Measurements from ENCODE around the gene ATRAID. TPM values are rescaled to one million over a fixed set of nuclear protein-coding genes. Genes with fewer than 3 reads are reported as not detected.

Gene ATRAID
- total and polyA plus RNA-seq, 2 donors (not counting 3 experiments of a cell fraction or from before 2014, with no cell fraction given), result 84.3 to 283 TPM

DNA sequence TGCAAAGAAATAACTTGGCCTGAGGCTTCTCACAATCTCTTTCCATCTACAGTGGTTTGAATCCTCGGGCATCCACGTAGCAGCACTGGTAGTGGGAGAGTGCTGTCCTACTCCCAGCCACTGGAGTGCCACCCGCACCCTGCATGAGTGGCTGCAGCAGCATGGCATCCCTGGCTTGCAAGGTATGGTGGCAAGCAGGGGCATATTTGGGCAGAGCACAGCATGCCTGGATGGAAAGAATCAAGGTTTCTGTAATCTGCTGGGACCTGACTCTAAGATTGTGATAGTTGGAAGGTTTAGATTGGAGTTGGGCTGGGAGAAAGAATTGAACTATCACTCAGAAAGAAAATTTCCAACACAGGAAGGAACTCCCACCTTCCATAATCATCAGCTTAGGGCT is 9.3 kb downstream of the ATRAID start:
- POLR2A ChIA-PET, result no interaction called here
- intact Hi-C loops (cut with micrococcal nuclease), result no loop called here

More for the DNA sequence above, 9.3 kb downstream of the ATRAID start:
- no peak overlapping the region for H3K4me3 ChIP-seq (replicated peaks in 1 of 3; ENCODE audit: insufficient read depth in 1 of 3, low read depth in 1 of 3, low read length in 3 of 3)
- no peaks in the 10 kb centered on the region for H3K9me1 ChIP-seq (replicated peaks; ENCODE audit: control insufficient read depth, extremely low read depth, insufficient read depth, low read length)
- peaks cover 16% of the 10 kb centered on the region for H3K4me1 ChIP-seq (ENCODE audit: control insufficient read depth, extremely low read depth, insufficient read depth, low read length)
- H3K4me2 ChIP-seq (ENCODE audit: insufficient read depth, low read length), result no peak overlapping the region
- FAIRE-seq (no peak), DNase-seq (ENCODE audit: low read depth, low spot score) (no peak)
- H4K20me1 ChIP-seq (replicated peaks; ENCODE audit: control insufficient read depth, extremely low read depth, insufficient read depth, low read length), result no peaks in the 10 kb centered on the region
- no peaks in the 10 kb centered on the region for H3K27me3 ChIP-seq (ENCODE audit: control insufficient read depth in 2 of 2, insufficient read depth in 2 of 2, low read length in 2 of 2)
- H3K9ac ChIP-seq (replicated peaks; ENCODE audit: extremely low read depth, insufficient read depth, low read length), result no peak overlapping the region
- peaks cover 25% of the 10 kb centered on the region for H3K79me2 ChIP-seq (ENCODE audit: control insufficient read depth, insufficient read depth, low read length)
- H3K27ac ChIP-seq (ENCODE audit: insufficient read depth, low read depth, low read length), result no peak overlapping the region
- no peaks in the 10 kb centered on the region for H3K9me3 ChIP-seq (replicated peaks; ENCODE audit: control insufficient read depth, insufficient read depth, low read length)
- no TSS peak for BruUV-seq (replicated peaks)
- TF ChIP-seq POLR2AphosphoS5 (IDR thresholded peaks at IDR 0.05; ENCODE audit: insufficient read depth, low read depth, low read length) (no peak), EZH2 (IDR thresholded peaks at IDR 0.05; ENCODE audit: borderline replicate concordance, low read depth, low read length, severe bottlenecking) (no peak), MYC (IDR thresholded peaks at IDR 0.05; ENCODE audit: low read depth, low read length) (no peak), GATA2 (IDR thresholded peaks at IDR 0.05; ENCODE audit: insufficient read depth, insufficient read length, low read depth, low read length) (no peak), JUN (IDR thresholded peaks at IDR 0.05; ENCODE audit: borderline replicate concordance, insufficient read depth, insufficient read length, low read depth) (no peak), FOS (IDR thresholded peaks at IDR 0.05; ENCODE audit: borderline replicate concordance, insufficient read depth, low read length) (no peak), POLR2A (IDR thresholded peaks at IDR 0.05; ENCODE audit: low read depth, low read length) (no peak)
- TF ChIP-seq, protein P1, sequence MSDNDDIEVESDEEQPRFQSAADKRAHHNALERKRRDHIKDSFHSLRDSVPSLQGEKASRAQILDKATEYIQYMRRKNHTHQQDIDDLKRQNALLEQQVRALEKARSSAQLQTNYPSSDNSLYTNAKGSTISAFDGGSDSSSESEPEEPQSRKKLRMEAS (IDR thresholded peaks at IDR 0.05; ENCODE audit: insufficient read depth, insufficient read length), result no peak
- TF ChIP-seq, protein P2, sequence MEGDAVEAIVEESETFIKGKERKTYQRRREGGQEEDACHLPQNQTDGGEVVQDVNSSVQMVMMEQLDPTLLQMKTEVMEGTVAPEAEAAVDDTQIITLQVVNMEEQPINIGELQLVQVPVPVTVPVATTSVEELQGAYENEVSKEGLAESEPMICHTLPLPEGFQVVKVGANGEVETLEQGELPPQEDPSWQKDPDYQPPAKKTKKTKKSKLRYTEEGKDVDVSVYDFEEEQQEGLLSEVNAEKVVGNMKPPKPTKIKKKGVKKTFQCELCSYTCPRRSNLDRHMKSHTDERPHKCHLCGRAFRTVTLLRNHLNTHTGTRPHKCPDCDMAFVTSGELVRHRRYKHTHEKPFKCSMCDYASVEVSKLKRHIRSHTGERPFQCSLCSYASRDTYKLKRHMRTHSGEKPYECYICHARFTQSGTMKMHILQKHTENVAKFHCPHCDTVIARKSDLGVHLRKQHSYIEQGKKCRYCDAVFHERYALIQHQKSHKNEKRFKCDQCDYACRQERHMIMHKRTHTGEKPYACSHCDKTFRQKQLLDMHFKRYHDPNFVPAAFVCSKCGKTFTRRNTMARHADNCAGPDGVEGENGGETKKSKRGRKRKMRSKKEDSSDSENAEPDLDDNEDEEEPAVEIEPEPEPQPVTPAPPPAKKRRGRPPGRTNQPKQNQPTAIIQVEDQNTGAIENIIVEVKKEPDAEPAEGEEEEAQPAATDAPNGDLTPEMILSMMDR (IDR thresholded peaks at IDR 0.05; ENCODE audit: extremely low read depth in 1 of 2, insufficient read depth in 1 of 2, low read depth in 1 of 2, low read length in 2 of 2), result no peak
- CTCF ChIA-PET, result no interaction called here
- H3K36me3 ChIP-seq (ENCODE audit: control insufficient read depth in 2 of 2, extremely low read depth in 1 of 2, insufficient read depth in 2 of 2, low read length in 2 of 2), result peaks cover 20 to 28% of the 10 kb centered on the region in 2 experiments
- dilution Hi-C loops (cut with MboI; ENCODE audit: extremely low pct_ligation_motif_present, low sequenced_read_pairs), result no loop called here
- no peak overlapping the region for H2AFZ ChIP-seq (ENCODE audit: low read depth, low read length)

Data from endothelial cell of umbilical vein (primary cell).